GM19328 (cell line): ENCODE data around the gene FGF11.

ENCODE experiments used
- ATAC-seq: cut with Tn5 transposase; IDR thresholded peaks from one replicate; pipeline ENCODE4 v1.9.1; 2021; ENCODE audit warnings: mild to moderate bottlenecking, moderate library complexity; ENCODE audit not compliant: unreplicated experiment

FGF11 gene

GRCh38 chr17:7408252-7408727 lies 31.0 kb upstream of the FGF11 start:
- no peak for ATAC-seq

GRCh38 chr17:7408863-7409262 lies 30.4 kb upstream of the FGF11 start:
- no peak for ATAC-seq

GRCh38 chr17:7409716-7410115 lies 29.6 kb upstream of the FGF11 start:
- no peak for ATAC-seq

GRCh38 chr17:7410634-7411426 lies 28.5 kb upstream of the FGF11 start:
- no peak for ATAC-seq

- ATAC-seq, result no peak
Measured at GRCh38 chr17:7411427-7411750, 27.9 kb upstream of the FGF11 start.

GRCh38 chr17:7413346-7413985 lies 25.8 kb upstream of the FGF11 start:
- ATAC-seq, result no peak

- ATAC-seq, result no peak
Measured at GRCh38 chr17:7414837-7415236, 24.5 kb upstream of the FGF11 start.

- ATAC-seq, result no peak
Measured at GRCh38 chr17:7415784-7416183, 23.5 kb upstream of the FGF11 start.

GRCh38 chr17:7416323-7416722 lies 23.0 kb upstream of the FGF11 start:
- no peak for ATAC-seq

GRCh38 chr17:7417056-7417655 lies 22.2 kb upstream of the FGF11 start:
- ATAC-seq, result no peak

- ATAC-seq, result no peak
Measured at GRCh38 chr17:7418472-7419152, 20.7 kb upstream of the FGF11 start.

GRCh38 chr17:7419819-7420610 lies 19.3 kb upstream of the FGF11 start, which contains the start of gene SPEM1:
TSS of gene SPEM1 (plus strand) at chr17:7420324. CDS start at chr17:7420385, 61 bp downstream.
- no peak for ATAC-seq

GRCh38 chr17:7421186-7421585 lies 18.1 kb upstream of the FGF11 start:
- no peak for ATAC-seq

- ATAC-seq, result no peak
Measured at GRCh38 chr17:7423679-7424078, 15.6 kb upstream of the FGF11 start.

GRCh38 chr17:7425316-7425715 lies 14.0 kb upstream of the FGF11 start, which contains the start of gene SPEM2:
TSS of gene SPEM2 (plus strand) at chr17:7425616. CDS start at chr17:7425689, 73 bp downstream.
- ATAC-seq, result no peak

GRCh38 chr17:7425756-7426155 lies 13.6 kb upstream of the FGF11 start:
- ATAC-seq, result no peak

GRCh38 chr17:7426203-7426863 lies 13.0 kb upstream of the FGF11 start:
- ATAC-seq, result no peak

- ATAC-seq, result no peak
Measured at GRCh38 chr17:7426896-7427489, 12.3 kb upstream of the FGF11 start.

- no peak for ATAC-seq
Measured at GRCh38 chr17:7427549-7427948, 11.8 kb upstream of the FGF11 start.

GRCh38 chr17:7428557-7428956 lies 10.8 kb upstream of the FGF11 start, which contains the start of gene SPEM3:
TSS of gene SPEM3 (plus strand) at chr17:7428857. CDS start at chr17:7428903, 46 bp downstream.
- no peak for ATAC-seq
